GM19023 (cell line): ENCODE measurements around the gene LRRC52.
"Not testable (repeated sequence)": the region's sequence is repeated elsewhere in the genome, so short reads cannot be mapped to it uniquely, and the experiment has no call there.

Experiments
- ATAC-seq: cut with Tn5 transposase; IDR thresholded peaks from one replicate; pipeline ENCODE4 v1.9.1; 2021; ENCODE audit warnings: mild to moderate bottlenecking, moderate library complexity; ENCODE audit not compliant: unreplicated experiment

LRRC52 gene

GRCh38 chr1:165580931-165581871 is 37.4 kb downstream of the LRRC52 start:
- no peak for ATAC-seq

- ATAC-seq: no peak
Observed at GRCh38 chr1:165581926-165582325, 38.1 kb downstream of the LRRC52 start.

- ATAC-seq: no peak
Observed at GRCh38 chr1:165586398-165586797, 42.6 kb downstream of the LRRC52 start.

GRCh38 chr1:165591391-165591790 is 47.6 kb downstream of the LRRC52 start:
- not testable (repeated sequence) for ATAC-seq

- peak; percentile 50 for ATAC-seq
Observed at GRCh38 chr1:165592945-165593823, 49.4 kb downstream of the LRRC52 start.

GRCh38 chr1:165595246-165595938 is 51.6 kb downstream of the LRRC52 start:
- no peak for ATAC-seq

- ATAC-seq: peak; percentile 98
Observed at GRCh38 chr1:165597883-165598675, 54.3 kb downstream of the LRRC52 start.

- ATAC-seq: no peak
Observed at GRCh38 chr1:165598676-165599059, 54.9 kb downstream of the LRRC52 start.

GRCh38 chr1:165600793-165601192 is 57.0 kb downstream of the LRRC52 start:
- no peak for ATAC-seq

- no peak for ATAC-seq
Observed at GRCh38 chr1:165603810-165604209, 60.0 kb downstream of the LRRC52 start.

GRCh38 chr1:165605246-165605645 is 61.4 kb downstream of the LRRC52 start:
- ATAC-seq: no peak

- not testable (repeated sequence) for ATAC-seq
Observed at GRCh38 chr1:165606676-165607075, 62.9 kb downstream of the LRRC52 start.

- no peak for ATAC-seq
Observed at GRCh38 chr1:165610866-165611265, 67.1 kb downstream of the LRRC52 start.

- ATAC-seq: no peak
Observed at GRCh38 chr1:165612062-165612461, 68.3 kb downstream of the LRRC52 start.
